ENCODE results near the gene RHOXF2B. TPM values are rescaled to one million over a fixed set of nuclear protein-coding genes. Genes with fewer than 3 reads are reported as not detected.
"Not testable (repeated sequence)": the region's sequence is repeated elsewhere in the genome, so short reads cannot be mapped to it uniquely, and the experiment has no call there.

RHOXF2B gene
- total RNA-seq, 2 experiments from 2014 or later: not detected

DNA sequence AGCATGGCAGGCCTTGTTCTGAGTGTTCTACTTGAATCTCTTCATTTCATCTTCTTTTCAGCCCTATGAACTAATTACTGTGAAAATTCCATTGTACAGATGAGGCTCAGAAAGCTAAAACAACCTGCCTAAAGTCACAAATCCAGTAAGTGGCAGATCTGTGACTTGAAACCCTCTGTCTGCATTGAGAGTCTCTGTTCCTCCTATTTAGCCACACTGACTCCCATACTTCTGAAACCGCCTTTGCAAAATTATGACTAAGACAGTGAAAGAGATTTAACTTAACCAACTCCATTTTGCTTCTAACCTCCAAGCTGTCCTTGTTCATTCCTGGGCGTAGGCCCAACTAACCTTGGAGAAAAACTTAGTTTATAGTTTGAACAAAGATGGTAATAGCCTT lies 35.2 kb downstream of the RHOXF2B start:
- DNase-seq; POLR2A ChIA-PET; H3K4me3 Mint-ChIP-seq; H3K9me3 Mint-ChIP-seq; CTCF ChIA-PET; H3K36me3 Mint-ChIP-seq (ENCODE audit: low read depth); H3K27ac Mint-ChIP-seq; H3K27me3 Mint-ChIP-seq; H3K4me1 Mint-ChIP-seq: not testable (repeated sequence)

- CTCF ChIA-PET; H3K4me1 Mint-ChIP-seq; DNase-seq; H3K9me3 Mint-ChIP-seq; H3K27ac Mint-ChIP-seq; H3K27me3 Mint-ChIP-seq; H3K4me3 Mint-ChIP-seq; POLR2A ChIA-PET; H3K36me3 Mint-ChIP-seq (ENCODE audit: low read depth): not testable (repeated sequence)
These were observed 37.3 kb downstream of the RHOXF2B start for GRCh38 chrX:120040176-120040575.

- H3K36me3 Mint-ChIP-seq (ENCODE audit: low read depth); CTCF ChIA-PET; POLR2A ChIA-PET; H3K4me1 Mint-ChIP-seq; H3K27ac Mint-ChIP-seq; H3K27me3 Mint-ChIP-seq; H3K4me3 Mint-ChIP-seq; DNase-seq; H3K9me3 Mint-ChIP-seq: not testable (repeated sequence)
These were observed 38.3 kb downstream of the RHOXF2B start for GRCh38 chrX:120039087-120039733.

GRCh38 chrX:120036704-120037103 lies 40.8 kb downstream of the RHOXF2B start:
- no peak overlapping the region for H3K4me3 Mint-ChIP-seq
- peaks cover 8% of the 10 kb centered on the region for H3K4me1 Mint-ChIP-seq
- no peaks in the 10 kb centered on the region for H3K9me3 Mint-ChIP-seq
- H3K27me3 Mint-ChIP-seq: peaks cover 1% of the 10 kb centered on the region
- POLR2A ChIA-PET: no interaction called here
- no peak for DNase-seq
- no peak overlapping the region for H3K27ac Mint-ChIP-seq
- CTCF ChIA-PET: no interaction called here
- H3K36me3 Mint-ChIP-seq (ENCODE audit: low read depth): no peaks in the 10 kb centered on the region

- POLR2A ChIA-PET; H3K27me3 Mint-ChIP-seq; CTCF ChIA-PET; DNase-seq; H3K36me3 Mint-ChIP-seq (ENCODE audit: low read depth); H3K4me1 Mint-ChIP-seq; H3K27ac Mint-ChIP-seq; H3K4me3 Mint-ChIP-seq; H3K9me3 Mint-ChIP-seq: not testable (repeated sequence)
These were observed 41.8 kb downstream of the RHOXF2B start for GRCh38 chrX:120035522-120036309.

- POLR2A ChIA-PET: no interaction called here
These were observed 48.1 kb downstream of the RHOXF2B start for GRCh38 chrX:120029354-120029753.

GRCh38 chrX:120023259-120023658 lies 54.2 kb downstream of the RHOXF2B start:
- CTCF ChIA-PET: no interaction called here
- Mint-ChIP-seq H3K27ac (no peak overlapping the region), H3K36me3 (ENCODE audit: low read depth) (no peaks in the 10 kb centered on the region), H3K4me3 (no peak overlapping the region), H3K9me3 (no peaks in the 10 kb centered on the region), H3K27me3 (peaks cover 16% of the 10 kb centered on the region), H3K4me1 (no peaks in the 10 kb centered on the region)
- DNase-seq: no peak
- POLR2A ChIA-PET: no interaction called here

More at GRCh38 chrX:120029354-120029753, 48.1 kb downstream of the RHOXF2B start:
- CTCF ChIA-PET: interaction anchor here (0.6 kb wide), 1 partner anchor 42 kb away, joined by 3 read pairs; no protein-coding TSS in a partner anchor
- peaks cover 16% of the 10 kb centered on the region for H3K27me3 Mint-ChIP-seq
- H3K9me3 Mint-ChIP-seq: no peaks in the 10 kb centered on the region
- no peak overlapping the region for H3K4me3 Mint-ChIP-seq
- DNase-seq: no peak
- no peaks in the 10 kb centered on the region for H3K36me3 Mint-ChIP-seq (ENCODE audit: low read depth)
- H3K27ac Mint-ChIP-seq: no peak overlapping the region
- H3K4me1 Mint-ChIP-seq: no peaks in the 10 kb centered on the region

GRCh38 chrX:120022763-120023162 lies 54.7 kb downstream of the RHOXF2B start:
- peaks cover 17% of the 10 kb centered on the region for H3K27me3 Mint-ChIP-seq

More at GRCh38 chrX:120022763-120023162, 54.7 kb downstream of the RHOXF2B start:
- ChIA-PET CTCF (no interaction called here), POLR2A (no interaction called here)
- DNase-seq: no peak
- Mint-ChIP-seq H3K36me3 (ENCODE audit: low read depth) (no peaks in the 10 kb centered on the region), H3K9me3 (no peaks in the 10 kb centered on the region), H3K4me1 (no peaks in the 10 kb centered on the region), H3K27ac (no peak overlapping the region), H3K4me3 (no peak overlapping the region)

Other genes starting within 250 kb of the RHOXF2B start
- 10 to 100 TPM; 11.8 to 12.3 TPM for gene UPF3B, start 224.7 kb downstream of the RHOXF2B start, total RNA-seq
- 10 to 100 TPM; 28.8 to 30.4 TPM for gene RNF113A, start 206.0 kb downstream of the RHOXF2B start, total RNA-seq
- gene NDUFA1, start 205.9 kb downstream of the RHOXF2B start, total RNA-seq: 100 to 1,000 TPM in 1 of 2 experiments, 10 to 100 TPM in 1; 64.9 to 104 TPM
- not detected for gene AKAP14, start 181.8 kb downstream of the RHOXF2B start, total RNA-seq
- gene NKAP, start 133.9 kb downstream of the RHOXF2B start, total RNA-seq: 1 to 10 TPM; 7.3 to 8.4 TPM
- not detected for gene RHOXF1, start 38.2 kb upstream of the RHOXF2B start, total RNA-seq
- not detected for gene RHOXF2, start 80.9 kb upstream of the RHOXF2B start, total RNA-seq
- 10 to 100 TPM; 15.3 to 18.0 TPM for gene ZBTB33, start 173.1 kb upstream of the RHOXF2B start, total RNA-seq
- not detected for gene TMEM255A, start 233.8 kb upstream of the RHOXF2B start, total RNA-seq

Data from activated CD4-positive, alpha-beta T cell treated with anti-CD3 and anti-CD28 coated beads, Interleukin-2, amount 10 ng/mL, durations not matched to agents 7 days and 5 days (primary cell).